T-helper 17 cell (primary cell): ENCODE measurements around the gene AGPAT3. TPM values are rescaled to one million over a fixed set of nuclear protein-coding genes. Genes with fewer than 3 reads are reported as not detected.

ENCODE experiments used
- ATAC-seq: fragments of 150-1000 bp; cut with Tn5 transposase; 2 replicates; pipeline ENCODE4 v1.10.0; 2021; ENCODE audit warnings: mild to moderate bottlenecking, moderate library complexity
- DNase-seq, 3 donors: peaks; one replicate each; pipeline versions ENCODE4 v3.0.0 to v3.0.0-alpha.2; 2020 to 2021
- H3K9me3 ChIP-seq: one replicate; pipeline ENCODE4 v1.7.0; 2013; ENCODE audit warnings: low read length, mild to moderate bottlenecking; ENCODE audit not compliant: control insufficient read depth, poor library complexity, severe bottlenecking
- H3K27ac Mint-ChIP-seq: one replicate; pipeline ENCODE4 v1.8.0; 2022; ENCODE audit warnings: mild to moderate bottlenecking, moderate library complexity, mixed read lengths
- H3K27me3 Mint-ChIP-seq: one replicate; pipeline ENCODE4 v1.8.0; 2022; ENCODE audit warnings: mixed read lengths
- H3K36me3 Mint-ChIP-seq: one replicate; pipeline ENCODE4 v1.8.0; 2022; ENCODE audit warnings: low read depth, mixed read lengths
- H3K4me1 Mint-ChIP-seq: one replicate; pipeline ENCODE4 v1.8.0; 2022; ENCODE audit warnings: mild to moderate bottlenecking, mixed read lengths
- H3K4me3 Mint-ChIP-seq: one replicate; pipeline ENCODE4 v1.8.0; 2022; ENCODE audit warnings: mild to moderate bottlenecking, moderate library complexity, mixed read lengths
- total RNA-seq, 4 donors: library from RNA in 2 of 4; stranded (reverse) in 2 of 4; gene quantifications; one replicate each; pipeline ENCODE4 v1.2.3 and lab custom pipeline; 2022 to 2026

AGPAT3 gene
- total RNA-seq, 2 donors from 2014 or later: 64.1 to 67.3 TPM

DNA sequence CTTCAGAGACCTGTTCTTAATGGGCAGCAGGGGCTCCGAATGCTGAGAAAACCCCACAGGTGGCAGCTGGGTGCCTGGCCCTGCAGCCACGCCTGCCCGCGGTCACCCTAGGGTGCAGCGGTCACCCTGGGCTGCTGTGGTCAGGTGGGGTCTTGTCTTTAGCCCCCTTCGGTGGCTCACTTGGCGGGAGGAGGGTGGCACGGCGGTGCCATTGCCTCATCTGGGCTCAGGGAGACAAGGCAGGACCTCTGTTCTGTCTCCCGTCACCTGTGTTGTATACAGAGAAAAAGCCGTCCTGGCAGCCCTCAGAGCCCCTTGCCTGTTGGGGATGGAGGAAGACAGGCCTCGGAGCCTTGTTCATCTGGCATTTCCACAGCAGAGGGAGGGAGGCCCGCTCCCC is 77.6 kb downstream of the AGPAT3 start:
- H3K9me3 ChIP-seq: no peaks in the 10 kb centered on the region
- H3K4me3 Mint-ChIP-seq: no peak overlapping the region
- no peak overlapping the region for H3K27ac Mint-ChIP-seq
- H3K27me3 Mint-ChIP-seq: no peaks in the 10 kb centered on the region
- ATAC-seq: no peak
- no peak for DNase-seq
- peaks cover 2% of the 10 kb centered on the region for H3K36me3 Mint-ChIP-seq
- H3K4me1 Mint-ChIP-seq: peaks cover 12% of the 10 kb centered on the region

DNA sequence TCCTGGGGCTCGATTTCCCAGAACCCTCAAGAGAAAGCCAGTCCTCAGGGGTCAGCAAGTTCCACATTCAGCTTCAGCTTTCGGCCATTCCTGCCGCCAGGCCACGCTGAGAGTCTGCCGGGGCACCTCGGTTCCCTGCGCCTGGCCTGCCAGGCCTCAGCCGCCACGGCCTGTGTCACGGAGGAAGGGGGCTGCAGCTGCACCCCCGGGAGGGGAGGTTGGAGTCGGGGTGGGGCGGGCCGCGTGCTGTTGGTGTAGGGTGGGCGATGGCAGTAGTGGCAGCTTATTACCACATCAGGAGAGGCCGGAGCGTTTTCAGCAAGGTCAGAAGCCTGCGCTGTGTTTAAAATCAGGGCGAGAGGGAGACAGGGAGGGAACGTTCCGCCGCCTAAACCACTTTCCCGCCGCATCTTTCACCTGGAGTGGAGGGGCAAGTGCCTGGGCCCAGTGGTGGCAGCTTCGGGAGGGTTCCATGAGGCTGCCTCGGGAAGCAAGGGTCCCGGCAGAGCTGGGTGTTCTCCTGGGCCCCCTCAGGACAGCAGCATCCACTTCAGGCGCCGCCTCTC is 78.6 kb downstream of the AGPAT3 start:
- Mint-ChIP-seq H3K27ac (no peak overlapping the region), H3K4me3 (no peak overlapping the region), H3K4me1 (peaks cover 8% of the 10 kb centered on the region), H3K27me3 (no peaks in the 10 kb centered on the region), H3K36me3 (peaks cover 2% of the 10 kb centered on the region)
- DNase-seq (no peak), ATAC-seq (no peak)
- H3K9me3 ChIP-seq: no peaks in the 10 kb centered on the region

DNA sequence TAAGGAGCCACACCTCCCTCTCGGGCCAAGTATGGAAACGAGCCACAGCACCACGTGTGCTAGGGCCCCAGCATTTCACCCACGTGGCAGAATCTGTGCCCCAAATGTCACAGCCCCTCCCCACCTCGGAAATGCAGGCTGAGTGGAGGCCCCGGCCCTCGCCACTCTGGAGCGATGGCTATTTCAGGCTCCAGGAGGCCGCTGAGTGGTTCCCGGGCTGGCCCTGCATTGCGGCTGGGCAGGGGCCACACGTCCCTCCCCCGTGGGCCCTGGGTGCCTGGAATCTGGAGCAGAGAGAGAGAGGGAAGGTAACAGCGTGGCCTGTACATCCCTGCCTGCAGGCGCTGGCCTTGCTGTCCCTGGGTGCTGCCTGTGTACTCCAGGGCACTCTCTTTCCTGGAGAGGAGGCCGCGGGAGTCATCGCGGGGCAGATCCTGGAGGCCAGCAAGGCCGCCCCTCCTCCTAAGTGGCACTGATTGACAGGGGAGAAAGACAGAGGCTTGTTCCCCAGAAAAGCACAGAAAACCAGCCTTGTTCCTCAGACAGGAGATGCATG is 79.1 kb downstream of the AGPAT3 start:
- Mint-ChIP-seq H3K4me3 (no peak overlapping the region), H3K4me1 (peaks cover 3% of the 10 kb centered on the region), H3K27ac (no peak overlapping the region), H3K27me3 (no peaks in the 10 kb centered on the region), H3K36me3 (peaks cover 2% of the 10 kb centered on the region)
- H3K9me3 ChIP-seq: peaks cover 3% of the 10 kb centered on the region
- DNase-seq (no peak), ATAC-seq (no peak)

GRCh38 chr21:43944757-43945156 is 79.7 kb downstream of the AGPAT3 start:
- no peak for DNase-seq
- no peaks in the 10 kb centered on the region for H3K27me3 Mint-ChIP-seq
- H3K4me3 Mint-ChIP-seq: no peak overlapping the region
- H3K9me3 ChIP-seq: peaks cover 5% of the 10 kb centered on the region
- no peak overlapping the region for H3K27ac Mint-ChIP-seq
- peaks cover 2% of the 10 kb centered on the region for H3K36me3 Mint-ChIP-seq
- H3K4me1 Mint-ChIP-seq: peaks cover 4% of the 10 kb centered on the region
- no peak for ATAC-seq

DNA sequence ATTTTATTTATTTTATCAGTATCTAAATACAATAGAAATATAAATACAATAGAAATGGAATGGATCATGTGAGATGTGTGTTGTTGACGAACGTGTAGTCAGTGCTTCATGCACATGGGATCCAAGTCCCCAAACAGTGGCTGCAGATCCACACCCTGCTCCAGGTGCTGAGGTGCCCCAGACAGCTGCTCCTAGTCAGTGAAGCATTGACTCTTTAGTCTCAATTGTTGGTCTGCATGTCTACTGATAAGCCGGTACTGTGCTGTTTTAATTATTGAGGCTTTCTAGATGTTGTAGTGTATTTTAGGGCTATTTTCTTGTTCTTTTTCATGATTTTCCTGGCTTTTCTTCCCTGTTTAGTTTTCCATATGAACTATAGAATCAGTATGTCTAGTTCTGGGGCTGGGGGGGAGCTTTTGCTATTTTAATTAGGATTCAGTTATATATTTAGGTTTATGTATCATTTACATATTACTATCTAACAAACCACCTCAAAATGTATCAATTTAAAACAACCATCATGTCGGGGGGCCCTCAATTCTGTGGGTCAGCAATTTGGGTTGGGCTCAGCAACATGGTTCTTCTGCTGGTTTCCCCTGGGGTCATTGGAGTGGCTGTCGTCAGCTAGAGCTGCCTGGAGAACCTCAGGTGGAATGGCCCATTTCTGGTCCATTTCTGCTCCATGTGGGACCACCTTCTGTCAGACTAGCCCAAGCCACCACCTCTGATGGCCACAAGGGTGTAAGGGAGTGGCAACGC is 83.9 kb downstream of the AGPAT3 start:
- H3K4me1 Mint-ChIP-seq: peaks cover 11% of the 10 kb centered on the region
- H3K27ac Mint-ChIP-seq: peak overlapping the region; percentile 74
- H3K9me3 ChIP-seq: peaks cover 5% of the 10 kb centered on the region
- ATAC-seq: no peak
- H3K36me3 Mint-ChIP-seq: peaks cover 2% of the 10 kb centered on the region
- no peak overlapping the region for H3K4me3 Mint-ChIP-seq
- no peaks in the 10 kb centered on the region for H3K27me3 Mint-ChIP-seq
- DNase-seq: no peak

- no peak for ATAC-seq
- Mint-ChIP-seq H3K27me3 (no peaks in the 10 kb centered on the region), H3K27ac (peak overlapping the region; percentile 74), H3K36me3 (peaks cover 2% of the 10 kb centered on the region), H3K4me1 (peaks cover 11% of the 10 kb centered on the region), H3K4me3 (no peak overlapping the region)
- no peak for DNase-seq
- H3K9me3 ChIP-seq: peaks cover 5% of the 10 kb centered on the region
These were observed 84.6 kb downstream of the AGPAT3 start for GRCh38 chr21:43949499-43950208.

DNA sequence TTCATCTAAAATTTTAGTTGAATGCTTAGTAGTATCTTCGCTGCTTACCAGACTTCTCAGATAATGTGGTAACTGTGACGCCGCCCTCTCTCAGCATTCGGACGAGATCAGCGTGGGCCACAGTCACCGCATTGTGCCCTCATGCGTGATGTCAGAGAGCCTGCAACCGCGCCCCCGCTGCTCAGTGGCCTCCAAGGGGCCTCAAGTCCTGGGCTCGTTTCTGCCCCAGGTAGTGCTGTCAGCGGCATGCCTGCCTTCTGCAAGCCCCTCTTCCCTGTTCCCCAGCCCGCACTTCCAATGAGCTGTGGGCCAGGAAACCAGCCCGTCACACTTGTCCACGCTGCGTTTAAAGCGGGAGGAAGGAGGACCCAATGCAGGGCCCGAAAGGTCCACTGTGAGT is 85.5 kb downstream of the AGPAT3 start:
- peaks cover 2% of the 10 kb centered on the region for H3K36me3 Mint-ChIP-seq
- DNase-seq: no peak
- peaks cover 11% of the 10 kb centered on the region for H3K4me1 Mint-ChIP-seq
- no peak for ATAC-seq
- no peak overlapping the region for H3K27ac Mint-ChIP-seq
- peaks cover 5% of the 10 kb centered on the region for H3K9me3 ChIP-seq
- H3K27me3 Mint-ChIP-seq: no peaks in the 10 kb centered on the region
- H3K4me3 Mint-ChIP-seq: no peak overlapping the region

- no peak for ATAC-seq
- H3K9me3 ChIP-seq: peaks cover 5% of the 10 kb centered on the region
- no peak overlapping the region for H3K27ac Mint-ChIP-seq
- peaks cover 2% of the 10 kb centered on the region for H3K36me3 Mint-ChIP-seq
- no peak overlapping the region for H3K4me3 Mint-ChIP-seq
- H3K4me1 Mint-ChIP-seq: peaks cover 11% of the 10 kb centered on the region
- H3K27me3 Mint-ChIP-seq: no peaks in the 10 kb centered on the region
- DNase-seq: no peak
These were observed 85.9 kb downstream of the AGPAT3 start for GRCh38 chr21:43950936-43951335.

GRCh38 chr21:43951911-43952703 is 87.1 kb downstream of the AGPAT3 start:
- Mint-ChIP-seq H3K4me1 (peaks cover 15% of the 10 kb centered on the region), H3K27ac (no peak overlapping the region), H3K36me3 (peaks cover 2% of the 10 kb centered on the region), H3K4me3 (no peak overlapping the region), H3K27me3 (no peaks in the 10 kb centered on the region)
- no peak for ATAC-seq
- peaks cover 5% of the 10 kb centered on the region for H3K9me3 ChIP-seq
- no peak for DNase-seq

- Mint-ChIP-seq H3K4me1 (peaks cover 15% of the 10 kb centered on the region), H3K36me3 (peaks cover 2% of the 10 kb centered on the region), H3K4me3 (no peak overlapping the region), H3K27ac (no peak overlapping the region), H3K27me3 (no peaks in the 10 kb centered on the region)
- no peak for ATAC-seq
- peaks cover 5% of the 10 kb centered on the region for H3K9me3 ChIP-seq
- no peak for DNase-seq
These were observed 88.0 kb downstream of the AGPAT3 start for GRCh38 chr21:43953021-43953420.

DNA sequence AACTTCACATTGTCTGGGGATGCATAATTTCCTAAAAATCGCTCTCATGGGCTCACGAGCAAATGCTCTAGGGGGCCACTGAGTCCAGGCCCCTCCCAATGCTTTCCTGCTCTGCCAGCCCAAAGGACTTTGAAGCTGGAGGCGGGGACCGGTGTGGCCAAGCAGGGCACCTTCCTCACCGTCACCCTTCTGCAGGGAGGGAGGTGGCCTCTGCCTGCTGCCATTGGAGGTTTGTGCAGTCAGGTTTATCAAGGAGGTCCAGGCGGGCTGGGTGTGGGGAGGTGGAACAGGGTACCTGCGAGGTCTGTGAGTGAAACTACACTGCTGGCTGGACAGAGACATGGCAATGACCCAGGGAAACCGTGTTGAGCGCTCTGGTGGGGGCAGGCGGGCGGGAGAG is 89.0 kb downstream of the AGPAT3 start:
- peaks cover 4% of the 10 kb centered on the region for H3K9me3 ChIP-seq
- ATAC-seq (no peak), DNase-seq (no peak)
- Mint-ChIP-seq H3K4me1 (peaks cover 15% of the 10 kb centered on the region), H3K27ac (no peak overlapping the region), H3K4me3 (no peak overlapping the region), H3K36me3 (peaks cover 2% of the 10 kb centered on the region), H3K27me3 (no peaks in the 10 kb centered on the region)

- Mint-ChIP-seq H3K36me3 (peaks cover 1% of the 10 kb centered on the region), H3K4me3 (no peak overlapping the region), H3K27ac (no peak overlapping the region), H3K4me1 (peaks cover 10% of the 10 kb centered on the region), H3K27me3 (no peaks in the 10 kb centered on the region)
- no peak for DNase-seq
- no peaks in the 10 kb centered on the region for H3K9me3 ChIP-seq
- ATAC-seq: no peak
These were observed 89.9 kb downstream of the AGPAT3 start for GRCh38 chr21:43954896-43955295.
